ENCODE measurements around the gene TMEM263.

- no peak for TF ChIP-seq POLR2A (IDR thresholded peaks at IDR 0.05)
- TF ChIP-seq, protein P1, sequence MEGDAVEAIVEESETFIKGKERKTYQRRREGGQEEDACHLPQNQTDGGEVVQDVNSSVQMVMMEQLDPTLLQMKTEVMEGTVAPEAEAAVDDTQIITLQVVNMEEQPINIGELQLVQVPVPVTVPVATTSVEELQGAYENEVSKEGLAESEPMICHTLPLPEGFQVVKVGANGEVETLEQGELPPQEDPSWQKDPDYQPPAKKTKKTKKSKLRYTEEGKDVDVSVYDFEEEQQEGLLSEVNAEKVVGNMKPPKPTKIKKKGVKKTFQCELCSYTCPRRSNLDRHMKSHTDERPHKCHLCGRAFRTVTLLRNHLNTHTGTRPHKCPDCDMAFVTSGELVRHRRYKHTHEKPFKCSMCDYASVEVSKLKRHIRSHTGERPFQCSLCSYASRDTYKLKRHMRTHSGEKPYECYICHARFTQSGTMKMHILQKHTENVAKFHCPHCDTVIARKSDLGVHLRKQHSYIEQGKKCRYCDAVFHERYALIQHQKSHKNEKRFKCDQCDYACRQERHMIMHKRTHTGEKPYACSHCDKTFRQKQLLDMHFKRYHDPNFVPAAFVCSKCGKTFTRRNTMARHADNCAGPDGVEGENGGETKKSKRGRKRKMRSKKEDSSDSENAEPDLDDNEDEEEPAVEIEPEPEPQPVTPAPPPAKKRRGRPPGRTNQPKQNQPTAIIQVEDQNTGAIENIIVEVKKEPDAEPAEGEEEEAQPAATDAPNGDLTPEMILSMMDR (IDR thresholded peaks at IDR 0.05), result no peak
Observed at GRCh38 chr12:106910202-106910601, 45.5 kb upstream of the TMEM263 start.

Measured in gastroesophageal sphincter (tissue), 3 donors.